GM21576 (cell line): ENCODE results near the gene TSSC4.

Experiments used
- ATAC-seq: cut with Tn5 transposase; IDR thresholded peaks from one replicate; pipeline ENCODE4 v1.9.1; 2021; ENCODE audit warnings: mild to moderate bottlenecking, moderate library complexity; ENCODE audit not compliant: unreplicated experiment

The TSSC4 gene

DNA sequence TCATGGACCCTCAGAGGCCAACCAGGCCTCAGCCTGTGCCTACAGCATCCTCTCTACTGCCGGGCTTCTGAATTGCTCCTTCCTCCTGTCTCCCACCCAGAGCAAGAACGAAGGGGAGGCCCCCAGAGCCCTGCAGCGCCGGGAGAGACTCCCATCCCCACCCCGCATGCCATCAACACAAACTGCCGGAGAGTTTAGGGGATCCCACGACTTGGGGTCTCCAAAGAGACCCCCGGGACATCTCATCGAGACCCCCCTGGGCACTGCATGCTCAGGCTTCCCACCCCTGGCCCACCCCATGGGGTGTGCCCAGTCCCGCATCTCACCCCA is 31.7 kb upstream of the TSSC4 start:
- no peak for ATAC-seq

DNA sequence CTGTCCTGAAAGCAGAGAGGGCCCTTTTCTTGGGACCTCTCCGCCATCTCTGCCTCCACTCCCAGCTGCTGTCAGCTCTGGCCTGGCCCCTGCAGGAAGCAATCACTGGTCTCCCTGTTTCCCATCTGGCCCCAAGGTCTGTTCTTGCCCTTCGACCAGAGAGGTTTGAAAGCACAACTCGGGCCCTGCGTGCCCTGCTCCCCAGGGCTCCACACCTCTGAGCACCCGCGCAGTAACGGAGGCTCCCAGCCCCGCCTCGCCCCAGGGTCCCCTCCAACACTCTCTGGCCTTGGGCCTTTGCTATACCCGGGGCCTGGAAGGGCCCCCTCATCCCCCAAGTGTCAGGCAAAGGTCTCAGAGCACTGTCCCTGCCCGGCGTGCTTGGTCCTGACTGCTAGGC is 31.2 kb upstream of the TSSC4 start:
- no peak for ATAC-seq

DNA sequence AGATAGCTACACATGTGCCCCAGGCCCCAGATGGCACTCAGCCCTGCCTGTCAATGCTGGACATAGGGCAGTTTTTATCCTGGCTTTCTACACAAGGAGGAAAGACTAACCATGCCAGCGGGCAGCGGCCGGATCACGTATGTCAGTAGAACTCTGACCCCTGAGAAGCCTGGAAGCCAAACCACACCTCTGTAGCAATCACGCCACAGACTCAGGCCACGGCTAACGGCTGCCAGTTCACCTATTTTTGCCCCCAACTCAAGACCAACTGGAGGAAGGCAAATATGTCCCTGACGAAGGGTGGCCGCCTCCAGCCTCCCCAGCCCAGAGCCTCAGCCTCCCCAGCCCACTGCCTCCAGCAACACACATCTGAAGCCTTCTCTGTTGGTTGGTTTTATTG is 30.7 kb upstream of the TSSC4 start:
- ATAC-seq: no peak

GRCh38 chr11:2374456-2375201 is 25.9 kb upstream of the TSSC4 start:
- no peak for ATAC-seq

DNA sequence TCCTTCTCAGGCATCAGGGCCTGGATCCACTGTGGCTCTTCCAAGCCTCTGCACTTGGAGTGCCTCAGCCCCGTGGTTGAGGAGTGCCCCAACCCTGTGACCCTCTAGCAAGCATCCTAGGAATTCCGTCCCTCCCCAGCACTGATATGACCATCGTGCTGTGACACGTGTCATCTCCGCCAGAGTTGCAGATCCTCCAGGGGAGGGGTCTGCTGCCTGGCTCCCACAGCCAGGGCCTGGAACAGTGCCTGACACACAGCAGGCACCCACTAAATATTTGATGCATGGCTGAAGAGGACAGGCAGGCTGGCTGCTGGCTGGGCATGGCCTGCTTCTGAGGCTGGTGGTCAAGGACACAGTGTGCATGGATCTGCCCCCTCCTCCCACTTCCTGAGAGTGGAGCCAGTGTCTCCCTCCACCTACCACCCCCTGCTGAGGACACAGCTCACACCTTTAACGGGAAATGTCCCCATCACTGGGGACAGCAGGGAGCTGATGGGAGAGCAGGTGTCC is 25.2 kb upstream of the TSSC4 start:
- ATAC-seq: no peak

DNA sequence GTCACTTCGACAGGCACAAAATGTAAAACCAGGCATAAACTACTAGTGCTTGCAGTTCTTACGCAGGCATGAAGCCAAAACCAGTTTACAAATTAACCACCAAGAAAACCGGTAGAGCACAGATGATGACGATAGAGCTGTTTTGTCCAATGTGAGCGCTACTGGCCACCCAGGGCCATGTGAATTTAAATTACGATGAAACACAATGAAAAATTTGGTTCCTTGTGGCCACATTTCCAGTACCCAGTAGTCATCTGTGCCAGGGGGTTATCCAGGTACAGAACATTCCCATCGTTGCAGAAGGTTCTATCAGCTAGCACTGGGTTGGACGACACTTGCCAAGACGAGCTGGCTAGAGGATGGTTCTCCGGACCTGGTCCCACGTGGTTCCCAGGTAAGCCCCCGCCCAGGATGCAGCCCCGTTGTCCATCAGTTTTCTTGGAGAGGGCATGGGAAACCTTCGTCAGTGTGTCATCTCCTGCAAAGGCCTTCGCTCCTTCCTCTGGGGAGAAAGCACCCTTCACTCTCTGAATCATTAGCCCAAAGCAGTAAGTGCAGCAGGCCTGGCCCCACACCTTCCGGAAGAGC is 24.5 kb upstream of the TSSC4 start:
- no peak for ATAC-seq

GRCh38 chr11:2376751-2377451 is 23.6 kb upstream of the TSSC4 start, which contains the start of gene CD81:
Gene CD81 (plus strand): TSS chr11:2377310. CDS start chr11:2377550, 240 bp downstream.
- ATAC-seq: no peak

- ATAC-seq: no peak
Measured at GRCh38 chr11:2377511-2378443, 22.8 kb upstream of the TSSC4 start.

DNA sequence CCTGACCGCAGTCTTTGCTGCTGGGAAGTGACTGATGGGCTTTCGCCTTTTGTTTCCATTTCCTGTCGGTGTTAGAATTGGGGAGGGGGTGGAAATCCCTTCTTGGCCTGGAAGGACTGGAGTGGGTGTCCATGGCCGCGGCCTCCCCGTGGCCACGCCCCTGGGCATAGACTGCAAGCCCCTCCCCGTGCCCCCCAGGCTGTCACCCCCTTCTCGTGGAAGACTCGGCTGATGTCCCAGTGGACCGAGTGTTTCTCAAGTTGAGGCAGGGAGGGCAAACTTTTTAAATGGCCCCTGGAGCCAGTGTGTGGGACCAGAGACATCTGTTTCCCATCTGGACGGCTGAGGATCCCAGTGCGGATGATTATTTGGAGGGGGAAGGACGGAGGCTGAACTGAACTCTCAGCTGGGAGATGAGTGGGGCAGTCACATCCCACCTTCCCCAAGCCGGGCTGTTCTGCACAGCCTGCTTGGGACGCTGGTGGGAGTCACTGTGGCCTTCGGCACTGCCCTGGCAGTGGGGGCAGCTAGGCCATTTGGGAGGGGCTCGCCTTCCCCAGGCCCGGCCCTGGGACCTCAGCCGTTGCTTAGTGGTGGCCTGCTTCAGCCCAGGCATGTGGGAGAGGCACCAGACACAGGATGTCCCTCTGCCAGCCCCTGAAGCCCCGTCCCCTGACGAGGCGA is 21.9 kb upstream of the TSSC4 start:
- ATAC-seq: no peak

GRCh38 chr11:2379466-2380174 is 20.9 kb upstream of the TSSC4 start:
- no peak for ATAC-seq

DNA sequence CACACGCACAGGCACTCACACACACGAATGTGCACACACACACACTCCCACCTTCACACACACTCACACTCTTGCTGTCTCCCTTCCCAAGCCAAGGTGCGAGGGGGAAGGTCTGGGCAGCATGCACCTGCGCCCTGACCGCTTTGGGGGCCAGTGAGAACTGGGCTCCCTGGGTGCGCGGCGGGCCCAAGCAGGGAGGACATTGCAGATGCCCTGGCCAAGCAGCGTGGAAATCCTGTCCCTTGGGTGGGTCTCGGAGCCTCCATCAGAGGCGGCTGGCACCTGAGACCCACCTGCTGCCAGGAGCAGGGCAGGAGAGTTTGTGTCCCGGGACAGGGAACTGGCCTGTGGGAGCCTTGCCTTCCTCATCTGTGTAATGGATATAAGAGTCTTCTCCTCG is 20.2 kb upstream of the TSSC4 start:
- no peak for ATAC-seq

GRCh38 chr11:2380807-2381350 is 19.7 kb upstream of the TSSC4 start:
- no peak for ATAC-seq

GRCh38 chr11:2381494-2382128 is 18.9 kb upstream of the TSSC4 start:
- ATAC-seq: no peak

DNA sequence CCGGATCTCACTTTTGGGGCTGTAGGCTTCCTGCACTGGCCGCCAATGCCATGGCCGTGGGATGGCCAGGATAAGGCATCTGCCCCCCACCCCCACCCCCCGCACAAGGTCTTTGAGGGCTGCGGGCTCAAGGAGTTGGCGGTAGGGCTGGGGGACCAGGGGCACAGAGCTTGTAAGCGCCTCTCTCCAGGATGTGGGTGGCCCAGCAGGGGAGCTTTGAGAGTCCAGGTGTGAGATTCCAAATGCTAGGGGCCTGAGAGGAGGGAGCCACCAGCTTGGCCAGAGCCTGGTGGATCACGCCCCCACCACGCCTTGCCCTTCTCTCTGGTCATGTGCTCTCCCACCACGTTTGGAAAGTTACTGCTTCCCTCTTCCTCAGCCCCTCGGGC is 18.4 kb upstream of the TSSC4 start:
- ATAC-seq: no peak

GRCh38 chr11:2382936-2383851 is 17.4 kb upstream of the TSSC4 start:
- ATAC-seq: no peak

GRCh38 chr11:2383852-2384804 is 16.4 kb upstream of the TSSC4 start:
- no peak for ATAC-seq
